Epithelial cell of esophagus (primary cell): Measurements from ENCODE around the gene OR4D9.

ENCODE experiments used
- DNase-seq: peaks from one replicate; pipeline ENCODE4 v3.0.0; 2010; ENCODE audit warnings: low read depth
- H3K4me3 ChIP-seq: 2 replicates; pipeline ENCODE4 v1.5.1; 2011; ENCODE audit warnings: mild to moderate bottlenecking, low read length, control low read depth
- TF ChIP-seq, protein P1 (sequence below): IDR thresholded peaks from 2 replicates; pipeline ENCODE4 v1.5.1; 2011; ENCODE audit warnings: low read depth, mild to moderate bottlenecking, low read length, control low read depth, inconsistent platforms; ENCODE audit not compliant: insufficient read depth; ENCODE audit errors: missing control alignments

OR4D9 gene

DNA sequence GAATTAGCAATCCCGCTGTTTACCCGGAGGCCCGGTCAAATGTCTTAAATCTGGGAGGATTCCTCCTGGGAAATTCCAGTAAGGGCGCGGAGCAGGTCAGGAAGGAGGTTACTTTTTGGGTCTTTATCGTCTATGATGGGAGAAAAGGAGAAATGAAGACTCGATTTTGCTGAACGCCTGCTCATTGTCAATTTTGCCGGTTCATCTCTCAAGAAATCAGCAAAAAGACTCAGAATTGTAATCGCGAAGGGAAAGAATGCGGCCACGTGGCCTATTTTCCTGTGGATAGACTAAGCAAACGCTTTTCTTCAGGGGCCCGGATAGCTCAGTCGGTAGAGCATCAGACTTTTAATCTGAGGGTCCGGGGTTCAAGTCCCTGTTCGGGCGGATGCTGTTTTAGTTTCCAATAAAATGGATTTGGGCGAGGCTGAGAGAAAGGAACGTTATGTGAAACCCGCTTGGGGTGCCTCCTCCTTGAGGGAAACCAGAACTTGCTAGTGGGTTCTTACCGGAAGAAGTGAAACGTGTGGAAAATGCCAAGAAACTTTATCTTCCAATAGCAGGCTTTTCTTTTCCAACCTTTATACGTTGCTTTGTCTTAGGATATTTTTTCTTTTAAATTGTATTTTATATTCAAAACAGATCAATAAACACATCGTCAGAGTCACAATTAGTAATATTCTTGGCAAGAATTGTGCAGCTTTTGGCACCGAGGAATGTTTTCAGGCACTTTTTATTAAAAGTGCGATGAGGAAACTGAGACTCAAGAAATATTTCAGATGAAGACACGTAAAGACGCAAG, 45.0 kb downstream of the OR4D9 start:
- H3K4me3 ChIP-seq = peak overlapping the region; percentile 38
- TF ChIP-seq, protein P1, sequence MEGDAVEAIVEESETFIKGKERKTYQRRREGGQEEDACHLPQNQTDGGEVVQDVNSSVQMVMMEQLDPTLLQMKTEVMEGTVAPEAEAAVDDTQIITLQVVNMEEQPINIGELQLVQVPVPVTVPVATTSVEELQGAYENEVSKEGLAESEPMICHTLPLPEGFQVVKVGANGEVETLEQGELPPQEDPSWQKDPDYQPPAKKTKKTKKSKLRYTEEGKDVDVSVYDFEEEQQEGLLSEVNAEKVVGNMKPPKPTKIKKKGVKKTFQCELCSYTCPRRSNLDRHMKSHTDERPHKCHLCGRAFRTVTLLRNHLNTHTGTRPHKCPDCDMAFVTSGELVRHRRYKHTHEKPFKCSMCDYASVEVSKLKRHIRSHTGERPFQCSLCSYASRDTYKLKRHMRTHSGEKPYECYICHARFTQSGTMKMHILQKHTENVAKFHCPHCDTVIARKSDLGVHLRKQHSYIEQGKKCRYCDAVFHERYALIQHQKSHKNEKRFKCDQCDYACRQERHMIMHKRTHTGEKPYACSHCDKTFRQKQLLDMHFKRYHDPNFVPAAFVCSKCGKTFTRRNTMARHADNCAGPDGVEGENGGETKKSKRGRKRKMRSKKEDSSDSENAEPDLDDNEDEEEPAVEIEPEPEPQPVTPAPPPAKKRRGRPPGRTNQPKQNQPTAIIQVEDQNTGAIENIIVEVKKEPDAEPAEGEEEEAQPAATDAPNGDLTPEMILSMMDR = no peak
- DNase-seq = peak; percentile 76

GRCh38 chr11:59556917-59557348, 45.6 kb downstream of the OR4D9 start:
- H3K4me3 ChIP-seq = peak overlapping the region; percentile 4
- DNase-seq = peak; percentile 48
- TF ChIP-seq, protein P1 = no peak

- H3K4me3 ChIP-seq = no peak overlapping the region
- TF ChIP-seq, protein P1 = no peak
- no peak for DNase-seq
These were observed 46.9 kb downstream of the OR4D9 start for GRCh38 chr11:59558270-59558643.

- TF ChIP-seq, protein P1 = no peak
- peak overlapping the region; percentile 97 for H3K4me3 ChIP-seq
- no peak for DNase-seq
These were observed 48.5 kb downstream of the OR4D9 start for GRCh38 chr11:59559886-59560285.

DNA sequence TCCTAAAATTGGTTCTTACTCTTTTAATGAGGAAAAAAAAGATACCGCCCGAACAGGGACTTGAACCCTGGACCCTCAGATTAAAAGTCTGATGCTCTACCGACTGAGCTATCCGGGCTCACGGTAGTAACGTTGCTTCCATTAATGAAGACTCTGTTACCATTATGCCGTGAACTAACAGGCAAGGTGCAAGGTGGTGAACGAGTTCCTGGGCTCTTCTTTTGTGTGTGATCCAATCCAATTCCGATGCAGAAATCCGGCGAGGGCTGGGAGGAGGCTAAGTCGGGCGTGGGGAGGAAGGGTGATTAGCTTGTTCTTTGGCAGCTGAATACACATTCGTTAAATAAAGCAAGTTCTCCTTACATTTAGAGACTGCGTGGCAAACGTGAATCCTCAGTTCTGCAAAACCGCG, 49.0 kb downstream of the OR4D9 start:
- DNase-seq = peak; percentile 86
- peak overlapping the region; percentile 97 for H3K4me3 ChIP-seq
- TF ChIP-seq, protein P1 = no peak

DNA sequence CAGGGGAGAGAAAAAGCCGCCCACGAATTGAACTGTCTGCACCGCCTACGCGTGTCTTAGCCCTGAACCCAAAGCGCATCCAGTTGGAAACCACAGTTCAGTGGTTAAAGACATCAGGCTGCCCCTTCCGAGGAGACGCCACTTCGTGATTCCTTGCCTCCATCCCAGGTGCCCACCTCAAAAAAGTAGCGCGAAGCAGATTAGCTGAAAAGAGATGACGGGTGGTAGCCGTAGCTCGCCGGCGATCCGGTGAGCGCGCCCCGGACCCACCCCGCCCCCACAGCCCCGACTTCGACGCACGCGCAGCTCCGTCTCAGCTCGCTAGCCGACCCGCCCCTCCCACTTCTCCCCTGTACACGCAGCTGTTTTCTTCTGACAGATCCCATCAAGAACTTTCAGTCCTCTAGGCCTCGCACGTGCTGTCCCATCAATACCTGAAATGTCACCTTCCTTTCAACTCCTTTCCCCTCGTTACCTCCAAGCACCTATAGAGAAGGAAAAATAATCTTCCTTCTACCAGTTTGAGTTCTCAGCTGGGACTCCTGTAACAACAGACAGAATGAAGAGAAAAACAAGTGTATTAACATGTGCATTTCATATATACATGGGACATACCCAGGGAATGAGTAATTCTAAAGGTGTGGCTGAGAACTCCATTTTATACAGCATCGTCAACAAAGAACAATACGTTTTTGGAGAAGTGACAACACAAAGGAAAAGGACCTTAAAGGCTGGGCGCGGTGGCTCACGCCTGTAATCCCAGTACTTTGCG, 49.5 kb downstream of the OR4D9 start:
- peak; percentile 91 for DNase-seq
- TF ChIP-seq, protein P1 = no peak
- H3K4me3 ChIP-seq = peak overlapping the region; percentile 97
